GM12875 (cell line): Measurements from ENCODE around the gene PDE4D.
"Not testable (repeated sequence)": the region's sequence is repeated elsewhere in the genome, so short reads cannot be mapped to it uniquely, and the experiment has no call there.

Experiments
- H3K4me3 ChIP-seq: one replicate; pipeline ENCODE4 v1.5.1; 2011; ENCODE audit warnings: low read depth, low read length, control low read depth
- CTCF ChIP-seq: IDR thresholded peaks from 2 replicates; pipeline ENCODE4 v1.5.1; 2011; ENCODE audit warnings: low read depth, mild to moderate bottlenecking, control low read depth, inconsistent platforms, low read length, moderate library complexity, borderline replicate concordance; ENCODE audit not compliant: insufficient read depth

The PDE4D gene

GRCh38 chr5:59058237-59058636 is 835.3 kb downstream of the PDE4D start:
- no peak for TF ChIP-seq CTCF
- no peak overlapping the region for H3K4me3 ChIP-seq

GRCh38 chr5:59056599-59056998 is 836.9 kb downstream of the PDE4D start:
- not testable (repeated sequence) for H3K4me3 ChIP-seq

- TF ChIP-seq CTCF: no peak
- H3K4me3 ChIP-seq: no peak overlapping the region
Observed at GRCh38 chr5:59055745-59056448, 837.6 kb downstream of the PDE4D start.

GRCh38 chr5:59054963-59055528 is 838.5 kb downstream of the PDE4D start:
- H3K4me3 ChIP-seq: no peak overlapping the region
- TF ChIP-seq CTCF: no peak

GRCh38 chr5:59051951-59052350 is 841.6 kb downstream of the PDE4D start:
- H3K4me3 ChIP-seq: no peak overlapping the region
- TF ChIP-seq CTCF: no peak

GRCh38 chr5:59049095-59049494 is 844.4 kb downstream of the PDE4D start:
- no peak for TF ChIP-seq CTCF
- no peak overlapping the region for H3K4me3 ChIP-seq

- H3K4me3 ChIP-seq: no peak overlapping the region
- TF ChIP-seq CTCF: no peak
Observed at GRCh38 chr5:59042201-59043055, 851.1 kb downstream of the PDE4D start.
